ENCODE results near the gene RERE. TPM values are rescaled to one million over a fixed set of nuclear protein-coding genes. Genes with fewer than 3 reads are reported as not detected.

The RERE gene
- total RNA-seq, 1 donor from 2014 or later: 46.5 TPM

DNA sequence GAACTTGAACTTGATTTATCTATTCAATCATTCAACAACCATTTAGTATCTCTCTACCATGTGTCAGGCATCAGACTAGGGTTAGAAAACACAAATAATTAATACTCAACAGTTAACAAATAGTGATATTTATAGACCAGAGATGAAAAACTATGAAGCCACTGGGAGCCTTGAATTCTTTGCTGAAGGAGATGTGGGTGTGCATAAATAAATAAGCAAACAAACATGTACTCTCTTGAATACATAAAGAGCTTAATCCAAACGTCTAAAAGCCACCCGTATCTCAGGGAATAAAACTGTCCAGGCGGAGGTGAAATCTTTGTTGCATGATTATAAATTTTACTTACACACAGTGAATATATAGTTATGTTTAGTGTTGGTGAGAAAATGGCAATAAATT, 333.9 kb downstream of the RERE start:
- DNase-seq (ENCODE audit: low read depth in 2 of 2): no peak

GRCh38 chr1:8482979-8483381, 334.5 kb downstream of the RERE start:
- DNase-seq (ENCODE audit: low read depth in 2 of 2): no peak

GRCh38 chr1:8481650-8482380, 335.6 kb downstream of the RERE start:
- no peak for DNase-seq (ENCODE audit: low read depth in 2 of 2)

GRCh38 chr1:8478566-8478965, 338.9 kb downstream of the RERE start:
- DNase-seq (ENCODE audit: low read depth in 2 of 2): no peak

- DNase-seq (ENCODE audit: low read depth in 2 of 2): no peak
Observed at GRCh38 chr1:8477983-8478362, 339.5 kb downstream of the RERE start.

DNA sequence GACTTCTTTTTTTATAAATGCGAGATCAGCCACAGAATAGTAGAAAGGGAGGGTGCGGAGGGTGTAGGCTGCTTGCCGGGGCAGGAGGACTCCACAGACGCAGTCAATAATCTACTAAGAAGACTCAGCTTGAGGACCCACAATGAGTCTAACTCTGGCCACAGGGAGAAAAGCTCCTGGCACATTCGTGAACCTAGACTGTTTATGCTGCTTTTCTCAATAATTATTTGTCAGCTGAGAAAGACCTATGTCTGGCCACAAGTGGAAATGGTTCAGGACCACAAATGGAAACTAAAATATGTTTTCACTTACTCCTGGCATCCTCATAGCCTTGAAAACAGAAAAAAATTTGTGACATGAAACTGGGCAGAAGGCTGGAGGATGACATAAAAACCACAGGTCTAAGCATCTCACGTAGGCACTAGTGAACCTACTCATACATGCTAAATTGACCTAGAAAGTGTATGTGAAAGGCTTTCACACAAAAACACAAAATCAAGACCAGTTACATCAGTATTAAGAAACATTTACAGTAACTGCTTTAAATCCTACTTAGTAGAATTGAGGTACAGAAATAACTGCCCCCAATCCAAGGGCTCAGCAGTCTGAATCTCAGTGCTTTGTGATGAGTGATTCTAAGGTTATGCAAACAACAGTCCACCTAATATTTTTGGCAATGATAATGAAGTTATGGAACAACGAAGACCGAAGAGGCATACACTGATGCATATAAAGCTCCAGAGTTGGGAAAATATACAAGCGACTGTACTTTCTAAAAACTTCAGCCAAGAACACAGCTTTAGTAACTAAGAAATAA, 340.1 kb downstream of the RERE start:
- no peak for DNase-seq (ENCODE audit: low read depth in 2 of 2)

DNA sequence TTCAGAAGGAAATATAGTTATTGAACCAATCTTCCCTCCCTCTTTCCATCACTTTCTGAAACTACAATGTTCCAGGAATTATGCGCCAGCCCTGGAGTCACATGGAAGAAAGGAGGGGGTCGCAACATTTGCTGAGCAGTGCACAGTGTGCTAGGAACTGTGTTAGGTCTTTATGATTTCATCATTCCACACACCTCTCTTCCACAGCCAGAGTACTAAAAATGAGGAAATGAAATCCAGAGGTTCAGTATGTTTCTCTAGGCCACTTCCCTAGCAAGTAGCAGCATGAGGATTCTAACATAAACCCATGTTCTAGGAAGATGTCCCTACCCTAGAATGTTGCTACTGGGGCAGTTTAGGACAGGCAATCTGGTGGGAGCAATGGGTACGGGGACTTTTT, 341.4 kb downstream of the RERE start:
- no peak for DNase-seq (ENCODE audit: low read depth in 2 of 2)

DNA sequence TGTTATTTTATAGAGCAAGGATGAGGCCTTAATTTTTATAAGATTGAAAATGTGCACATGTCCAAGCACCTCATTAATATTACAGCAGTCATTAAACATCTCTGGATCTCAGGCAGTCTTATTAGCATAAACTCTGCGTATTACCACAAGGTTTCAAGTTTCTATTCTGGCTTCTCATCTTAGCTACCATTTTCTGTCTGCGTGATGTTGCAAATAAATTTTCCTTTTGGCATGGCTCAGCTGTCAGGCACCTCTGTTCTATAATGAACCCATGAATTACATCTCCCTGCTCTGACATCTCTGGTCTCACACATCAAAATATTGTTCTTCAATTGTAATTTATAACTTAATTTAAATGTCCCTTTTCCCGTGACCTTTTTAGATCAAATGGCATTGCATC, 343.1 kb downstream of the RERE start:
- no peak for DNase-seq (ENCODE audit: low read depth in 2 of 2)

DNA sequence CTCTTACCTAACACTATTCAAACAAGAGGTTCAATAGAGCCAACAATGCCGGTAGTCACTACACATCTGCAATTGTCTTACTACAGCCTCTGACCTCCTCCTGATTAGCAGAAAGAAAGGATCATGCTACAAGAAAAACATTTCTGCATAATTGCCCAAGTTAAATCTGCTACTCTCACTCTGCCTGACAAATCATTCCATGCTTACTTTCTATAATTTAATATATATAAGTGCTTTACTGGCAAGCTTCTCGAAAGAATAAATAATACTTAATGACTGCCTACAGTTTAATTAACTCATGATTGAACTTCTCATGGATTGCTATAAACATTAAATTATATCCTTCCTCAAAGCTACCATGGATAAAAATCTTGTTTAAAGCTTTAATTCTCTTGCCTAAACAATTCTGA, 343.5 kb downstream of the RERE start:
- no peak for DNase-seq (ENCODE audit: low read depth in 2 of 2)

GRCh38 chr1:8473121-8473875, 344.1 kb downstream of the RERE start:
- no peak for DNase-seq (ENCODE audit: low read depth in 2 of 2)

- DNase-seq (ENCODE audit: low read depth in 2 of 2): no peak
Observed at GRCh38 chr1:8472668-8473067, 344.8 kb downstream of the RERE start.

DNA sequence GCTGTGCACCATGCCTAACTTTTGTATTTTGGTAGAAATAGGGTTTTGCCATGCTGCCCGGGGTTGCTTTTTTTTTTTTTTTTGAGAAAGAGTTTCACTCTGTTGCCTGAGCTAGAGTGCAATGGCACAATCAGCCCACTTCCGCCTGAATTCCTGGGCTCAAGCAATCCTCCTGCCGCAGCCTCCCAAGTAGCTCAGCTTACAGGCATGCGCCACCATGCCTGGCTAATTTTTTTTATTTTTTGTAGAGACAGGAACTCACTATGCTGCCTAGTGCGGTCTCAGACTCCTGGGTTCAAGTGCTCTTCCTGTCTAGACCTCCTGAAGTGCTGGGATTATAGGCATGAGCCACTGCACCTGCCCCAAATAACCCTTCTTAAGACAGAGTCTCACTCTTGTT, 346.0 kb downstream of the RERE start:
- no peak for DNase-seq (ENCODE audit: low read depth in 2 of 2)

GRCh38 chr1:8468751-8469150, 348.7 kb downstream of the RERE start:
- no peak for DNase-seq (ENCODE audit: low read depth in 2 of 2)

DNA sequence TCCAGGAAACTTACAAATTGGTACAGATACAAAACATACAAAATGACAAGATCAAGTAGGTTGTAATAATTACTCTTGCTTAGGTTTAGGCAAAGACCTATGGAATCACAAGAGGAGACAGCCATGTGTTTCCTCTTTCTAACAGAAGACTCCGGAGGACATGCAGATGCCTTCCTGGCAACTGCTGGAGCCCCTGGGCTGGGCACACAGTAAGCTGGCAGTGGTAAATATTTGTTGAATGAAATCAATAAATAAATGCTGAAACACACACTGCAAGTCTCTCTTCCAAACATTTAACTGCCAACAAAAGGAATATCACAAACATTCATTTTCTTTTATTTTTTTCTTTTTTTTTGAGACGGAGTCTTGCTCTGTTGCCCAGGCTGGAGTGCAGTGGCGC, 350.1 kb downstream of the RERE start:
- no peak for DNase-seq (ENCODE audit: low read depth in 2 of 2)

DNA sequence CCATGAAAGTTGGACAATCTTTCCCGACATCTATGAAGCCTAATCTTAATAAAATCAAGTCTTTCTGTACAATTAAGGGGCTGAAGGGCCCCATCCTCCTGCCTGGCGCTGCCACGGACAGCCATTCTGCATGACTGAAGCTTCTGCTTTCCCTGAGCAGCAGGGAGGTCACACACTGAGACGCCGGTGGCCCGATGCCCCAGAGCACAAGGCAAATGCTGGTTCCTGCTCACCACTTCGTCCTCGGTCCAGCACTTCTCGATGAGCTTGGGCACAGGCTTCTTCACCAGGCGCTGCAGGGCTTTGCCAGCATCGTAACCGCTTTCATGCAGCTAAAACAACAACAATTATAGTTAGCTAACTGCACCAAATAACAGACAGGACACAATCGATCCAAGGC, 351.7 kb downstream of the RERE start:
- no peak for DNase-seq (ENCODE audit: low read depth in 2 of 2)

DNA sequence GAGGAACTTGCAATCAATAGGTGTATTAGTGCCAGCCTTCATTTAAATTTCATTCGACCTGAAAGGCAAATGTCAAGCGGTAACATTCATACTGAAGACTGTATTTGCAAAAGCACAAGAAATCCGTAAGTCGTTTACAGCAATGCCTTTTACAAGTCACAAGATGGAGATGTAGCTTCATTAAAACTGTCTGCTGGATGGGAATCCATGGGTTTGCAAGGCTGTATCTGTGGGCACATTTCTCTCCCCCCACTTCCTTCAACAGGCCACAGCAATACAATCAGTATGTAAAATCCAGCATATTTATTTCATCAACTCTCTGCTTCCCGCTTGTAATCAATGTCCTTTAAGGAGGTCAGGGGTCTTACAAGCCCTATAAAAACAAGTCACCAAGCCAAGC, 352.4 kb downstream of the RERE start:
- DNase-seq (ENCODE audit: low read depth in 2 of 2): no peak

GRCh38 chr1:8464377-8464776, 353.1 kb downstream of the RERE start:
- DNase-seq (ENCODE audit: low read depth in 2 of 2): no peak

DNA sequence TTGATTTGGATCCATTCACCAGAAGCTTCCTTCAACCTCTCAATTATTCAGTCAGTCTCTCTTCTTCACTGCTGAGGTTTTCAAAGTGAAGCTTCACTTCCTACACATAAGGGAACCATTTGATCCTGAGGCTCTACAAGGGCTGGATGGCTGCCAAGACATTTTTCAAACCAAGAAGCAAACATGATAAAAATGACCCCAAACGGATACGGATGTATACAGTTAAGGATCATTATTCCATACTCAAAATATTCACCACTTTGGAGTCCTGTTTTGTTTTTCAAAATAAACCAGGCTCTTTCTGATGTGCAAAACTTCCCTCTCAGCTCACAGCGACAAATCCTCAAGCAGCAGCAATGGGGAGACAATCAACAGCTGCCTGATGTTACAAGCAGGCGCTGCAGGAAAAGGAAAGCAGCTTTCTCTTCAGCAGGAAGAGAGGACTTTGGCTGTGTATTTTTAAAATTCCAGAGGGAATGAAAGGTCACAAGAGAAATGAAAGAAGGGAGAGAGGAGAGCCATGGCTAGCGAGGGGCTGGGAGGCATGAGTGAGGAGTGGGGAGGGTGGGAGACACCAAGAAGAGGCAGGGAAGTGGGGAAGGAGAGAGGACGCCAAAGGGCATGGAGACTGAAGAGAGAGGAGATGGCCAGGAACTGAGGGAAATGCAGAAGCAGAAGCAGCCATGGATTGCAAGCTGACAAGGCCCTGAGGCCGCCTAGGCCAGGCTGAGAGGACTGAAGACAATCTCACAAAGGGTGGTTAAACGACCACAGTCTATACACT, 354.1 kb downstream of the RERE start:
- peak; percentile 9 to 74 for DNase-seq (ENCODE audit: low read depth in 2 of 2)

DNA sequence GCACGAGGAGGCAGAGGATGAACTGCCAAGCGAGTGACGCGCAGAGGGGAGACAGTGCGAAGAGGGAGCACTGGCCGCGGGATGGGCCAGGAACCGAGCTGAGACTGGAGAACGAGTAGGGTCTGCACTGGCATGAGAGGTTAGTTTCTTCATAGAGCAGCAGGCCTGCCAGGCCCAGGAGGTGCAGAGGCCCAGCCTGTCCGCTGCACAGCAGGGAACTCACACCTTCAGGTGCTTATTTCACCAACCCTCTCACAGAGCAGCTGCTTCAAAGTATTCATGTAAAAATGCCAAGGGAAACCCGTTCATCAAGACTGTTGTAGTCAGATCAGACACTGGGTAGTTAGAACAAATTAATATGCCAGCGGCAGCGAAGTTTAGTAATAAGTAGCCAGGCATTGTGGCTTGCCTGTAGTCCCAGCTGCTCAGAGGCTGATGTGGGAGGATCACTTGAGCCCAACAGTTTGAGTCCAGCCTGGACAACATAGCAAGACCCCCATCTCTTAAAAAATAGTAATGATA, 355.0 kb downstream of the RERE start:
- no peak for DNase-seq (ENCODE audit: low read depth in 2 of 2)

- DNase-seq (ENCODE audit: low read depth in 2 of 2): no peak
Observed at GRCh38 chr1:8461351-8462110, 355.9 kb downstream of the RERE start.

DNA sequence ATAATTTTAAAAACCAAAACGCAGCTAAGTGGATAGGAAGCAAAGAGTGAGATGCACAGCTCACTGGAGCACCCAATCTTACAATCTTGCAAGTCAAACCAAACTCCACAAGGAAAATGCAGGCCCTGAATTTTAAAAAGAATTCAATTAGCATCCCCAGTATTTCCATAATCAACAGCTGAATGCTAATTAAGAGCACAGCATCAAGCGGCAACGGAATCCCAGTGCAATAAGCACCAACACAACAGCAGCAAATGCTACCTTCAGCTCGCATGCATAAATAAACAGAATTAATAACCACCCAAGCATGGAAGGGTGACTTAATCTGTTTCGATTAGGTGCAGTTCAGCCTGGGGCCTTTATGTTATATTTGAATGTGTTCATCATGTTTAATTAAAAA, 356.7 kb downstream of the RERE start:
- DNase-seq (ENCODE audit: low read depth in 2 of 2): no peak
